Prostate gland (tissue), 2 donors: ENCODE data around the gene ADRM1. TPM values are rescaled to one million over a fixed set of nuclear protein-coding genes. Genes with fewer than 3 reads are reported as not detected.

Experiments
- DNase-seq: peaks from one replicate; pipeline ENCODE4 v3.0.0-alpha.2; 2019; ENCODE audit warnings: low spot score
- H3K27ac ChIP-seq, 2 donors: fragments of 200-600 bp; sonication (generic); 2 replicates each; pipeline ENCODE4 v1.5.1; 2017 to 2019
- H3K27me3 ChIP-seq: fragments of 200-600 bp; sonication (generic); replicated peaks from 2 replicates; pipeline ENCODE4 v1.5.1; 2019; ENCODE audit not compliant: insufficient read depth
- H3K36me3 ChIP-seq, 2 donors: fragments of 200-600 bp; sonication (generic); 1 replicate in 1 of 2; 2 replicates in 1 of 2; pipeline versions ENCODE4 v1.5.1 to v1.8.1; 2017 to 2019
- H3K4me1 ChIP-seq: fragments of 200-600 bp; sonication (generic); replicated peaks from 2 replicates; pipeline ENCODE4 v1.5.1; 2019
- H3K4me3 ChIP-seq, 2 donors: fragments of 200-600 bp; sonication (generic); 2 replicates each; pipeline ENCODE4 v1.5.1; 2017 to 2019
- H3K9me3 ChIP-seq: fragments of 200-600 bp; sonication (generic); 2 replicates; pipeline ENCODE4 v1.5.1; 2017
- CTCF ChIP-seq, 4 experiments: fragments of 200-600 bp in 2 of 4; fragments of 450-650 bp in 2 of 4; sonication (generic) in 2 of 4; IDR thresholded peaks; 1 replicate in 3 of 4; 2 replicates in 1 of 4; pipeline ENCODE4 v1.5.1; 2016 to 2019; ENCODE audit warnings: antibody characterized with exemption in 4 of 4, mild to moderate bottlenecking in 2 of 4, moderate library complexity in 2 of 4
- POLR2A ChIP-seq: fragments of 450-650 bp; IDR thresholded peaks from one replicate; pipeline ENCODE4 v1.6.1; 2016; ENCODE audit warnings: antibody characterized with exemption, mild to moderate bottlenecking
- POLR2AphosphoS5 ChIP-seq: sonication (generic); formaldehyde crosslinking; IDR thresholded peaks from one replicate; pipeline ENCODE4 v1.6.1; 2017; ENCODE audit warnings: antibody characterized with exemption
- WGBS: methylation state at CpG from one replicate; pipeline ENCODE4 v1.1.5; 2018; 5-methylcytosine and 5-hydroxymethylcytosine counted together
- intact Hi-C: fragments of 100-400 bp; cut with DNase I; formaldehyde crosslinking; loops from one replicate; pipeline ENCODE4 v1.14.2; 2022
- total RNA-seq, 2 donors: library from RNA; depleted of rRNA; stranded (reverse); fragments of >200 nt; gene quantifications; one replicate each; pipeline ENCODE4 v1.1.0, GENCODE V29; 2016

The ADRM1 gene
- total RNA-seq, 2 donors from 2014 or later, result 149 to 207 TPM

DNA sequence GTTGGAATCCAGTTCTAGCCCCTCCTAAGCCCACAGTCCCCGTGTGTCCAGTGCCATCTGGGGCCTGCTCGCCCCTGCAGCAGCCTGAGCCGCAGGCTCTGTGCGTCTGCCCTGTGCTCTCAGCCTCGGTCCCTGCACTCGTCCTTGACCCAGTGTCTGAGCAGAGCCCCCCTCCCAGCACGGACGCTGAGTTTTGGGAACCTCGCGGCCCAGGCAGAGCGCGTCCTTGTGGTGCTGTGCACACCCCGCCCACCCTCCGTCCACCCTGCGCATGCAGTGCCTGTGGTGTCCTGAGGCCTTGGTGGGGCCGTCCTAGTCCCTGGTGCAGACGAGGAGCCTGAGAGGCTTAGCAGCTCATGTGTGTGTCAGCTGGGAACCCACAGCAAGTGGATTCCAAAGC lies 32.9 kb upstream of the ADRM1 start:
- no peak for DNase-seq
- Histone ChIP-seq H3K9me3 (no peaks in the 10 kb centered on the region), H3K36me3 (peaks cover 3 to 8% of the 10 kb centered on the region in 2 donors)

DNA sequence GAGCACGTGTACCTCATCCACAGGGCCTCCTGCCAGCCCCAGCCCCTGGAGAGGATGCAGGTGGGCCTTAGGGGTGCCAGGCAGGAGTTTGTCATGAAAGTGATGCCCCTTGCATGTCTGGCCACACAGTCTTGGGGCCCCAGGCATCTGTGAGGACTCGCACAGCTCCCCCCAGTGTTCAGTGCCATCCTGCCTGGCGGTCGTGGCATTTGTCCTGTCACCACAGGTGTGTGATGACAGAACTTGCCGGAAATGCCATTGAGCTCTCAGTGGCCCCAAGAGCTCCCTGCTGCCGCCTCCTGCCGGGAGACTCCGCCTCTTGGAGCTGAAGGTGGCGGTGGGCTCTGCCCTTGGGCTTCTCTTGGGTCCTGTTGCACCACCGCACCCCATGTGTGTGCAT lies 30.6 kb upstream of the ADRM1 start:
- intact Hi-C loops, result no loop called here
- DNase-seq, result no peak
- H3K36me3 ChIP-seq, result peaks cover 3 to 7% of the 10 kb centered on the region in 2 donors
- H3K27ac ChIP-seq, result no peak overlapping the region
- TF ChIP-seq POLR2AphosphoS5 (no peak), CTCF (IDR thresholded peaks at IDR 0.05) (no peak), POLR2A (no peak)
- H3K9me3 ChIP-seq, result no peaks in the 10 kb centered on the region
- H3K4me3 ChIP-seq, result no peak overlapping the region
- H3K27me3 ChIP-seq, result no peaks in the 10 kb centered on the region
- 78% methylated on average over 10 of the region's 10 CpGs for WGBS
- H3K4me1 ChIP-seq, result no peaks in the 10 kb centered on the region

More for the DNA sequence above, 32.9 kb upstream of the ADRM1 start:
- Histone ChIP-seq H3K4me1 (no peaks in the 10 kb centered on the region), H3K4me3 (no peak overlapping the region), H3K27ac (no peak overlapping the region), H3K27me3 (no peaks in the 10 kb centered on the region)
- TF ChIP-seq POLR2A, result no peak
- TF ChIP-seq CTCF (IDR thresholded peaks at IDR 0.05), result no peak
- TF ChIP-seq POLR2AphosphoS5, result no peak
- intact Hi-C loops, result no loop called here
- 90% methylated on average over 17 of the region's 17 CpGs for WGBS

DNA sequence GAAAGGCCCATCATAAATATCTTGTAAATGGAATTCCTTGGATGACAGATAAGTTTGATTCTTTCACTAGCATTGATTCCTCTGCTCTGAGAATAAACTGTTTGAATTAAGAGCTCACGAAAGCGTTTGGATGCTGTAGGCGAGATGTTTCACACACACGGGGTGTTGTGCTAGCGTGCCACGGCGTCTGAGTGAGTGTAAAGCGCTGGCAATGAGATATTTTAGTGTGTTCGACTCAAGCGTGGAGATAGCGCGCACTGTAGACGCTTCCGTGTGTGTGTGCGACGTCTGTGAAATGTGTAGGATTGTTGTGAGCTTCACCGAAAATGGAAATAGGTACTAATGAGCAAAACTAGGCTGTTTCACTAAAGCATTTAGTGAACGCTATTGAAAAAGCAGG lies 29.4 kb upstream of the ADRM1 start:
- no peaks in the 10 kb centered on the region for H3K27me3 ChIP-seq
- H3K9me3 ChIP-seq, result no peaks in the 10 kb centered on the region
- TF ChIP-seq POLR2AphosphoS5 (no peak), POLR2A (no peak), CTCF (IDR thresholded peaks at IDR 0.05) (no peak)
- H3K27ac ChIP-seq, result no peak overlapping the region
- H3K4me3 ChIP-seq, result no peak overlapping the region
- 94% methylated on average over 18 of the region's 18 CpGs for WGBS
- H3K4me1 ChIP-seq, result no peaks in the 10 kb centered on the region
- H3K36me3 ChIP-seq, result peaks cover 3 to 7% of the 10 kb centered on the region in 2 donors
- intact Hi-C loops, result no loop called here
- DNase-seq, result no peak

GRCh38 chr20:62274332-62274950 lies 28.4 kb upstream of the ADRM1 start:
- Histone ChIP-seq H3K4me1 (no peaks in the 10 kb centered on the region), H3K27ac (no peak overlapping the region), H3K36me3 (peaks cover 3 to 13% of the 10 kb centered on the region in 2 donors), H3K4me3 (no peak overlapping the region), H3K27me3 (no peaks in the 10 kb centered on the region), H3K9me3 (no peaks in the 10 kb centered on the region)
- intact Hi-C loops, result no loop called here
- DNase-seq, result no peak
- WGBS, result 42% methylated on average over 13 of the region's 13 CpGs
- TF ChIP-seq POLR2AphosphoS5, result no peak
- no peak for TF ChIP-seq CTCF (IDR thresholded peaks at IDR 0.05)
- no peak for TF ChIP-seq POLR2A

DNA sequence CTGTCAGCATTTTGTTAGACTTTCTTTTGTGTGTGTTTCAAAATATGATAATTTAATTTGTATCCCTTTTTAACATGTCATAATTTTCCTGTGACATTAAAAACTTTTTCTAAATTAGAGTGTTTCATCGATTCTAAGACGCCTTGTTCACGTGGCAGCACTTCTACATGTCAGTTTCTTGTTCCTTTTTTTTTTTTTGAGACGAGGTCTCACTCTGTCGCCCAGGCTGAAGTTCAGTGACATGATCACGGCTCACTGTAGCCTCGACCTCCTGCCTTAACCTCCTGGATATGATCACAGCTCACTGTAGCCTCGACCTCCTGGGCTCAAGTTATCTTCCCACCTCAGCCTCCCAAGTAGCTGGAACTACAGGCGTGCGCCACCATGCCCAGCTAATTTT lies 27.6 kb upstream of the ADRM1 start:
- no peak for DNase-seq
- Histone ChIP-seq H3K36me3 (peaks cover 3 to 21% of the 10 kb centered on the region in 2 donors), H3K4me3 (no peak overlapping the region), H3K27me3 (no peaks in the 10 kb centered on the region), H3K9me3 (no peaks in the 10 kb centered on the region), H3K27ac (no peak overlapping the region), H3K4me1 (no peaks in the 10 kb centered on the region)
- intact Hi-C loops, result no loop called here
- 92% methylated on average over 10 of the region's 10 CpGs for WGBS
- TF ChIP-seq POLR2AphosphoS5 (no peak), POLR2A (no peak)
